GM21367 (cell line): Measurements from ENCODE around the gene SLC39A3.

Source experiments
- ATAC-seq: cut with Tn5 transposase; IDR thresholded peaks from one replicate; pipeline ENCODE4 v1.9.1; 2021; ENCODE audit not compliant: unreplicated experiment

Gene SLC39A3

GRCh38 chr19:2750808-2751437 lies 11.1 kb upstream of the SLC39A3 start:
- ATAC-seq = no peak

- ATAC-seq = no peak
These were observed 7.5 kb upstream of the SLC39A3 start for GRCh38 chr19:2747349-2747748.

GRCh38 chr19:2744113-2744512 lies 4.3 kb upstream of the SLC39A3 start:
- no peak for ATAC-seq

GRCh38 chr19:2743099-2743498 lies 3.3 kb upstream of the SLC39A3 start:
- no peak for ATAC-seq

- no peak for ATAC-seq
These were observed 468 bp upstream of the SLC39A3 start for GRCh38 chr19:2740314-2740656.

- ATAC-seq = no peak
These were observed 3.1 kb downstream of the SLC39A3 start for GRCh38 chr19:2736550-2737190.

GRCh38 chr19:2735374-2735773 lies 4.4 kb downstream of the SLC39A3 start:
- no peak for ATAC-seq

GRCh38 chr19:2734589-2735288 lies 5.1 kb downstream of the SLC39A3 start:
- no peak for ATAC-seq

- no peak for ATAC-seq
These were observed 5.8 kb downstream of the SLC39A3 start for GRCh38 chr19:2733930-2734588.

GRCh38 chr19:2732883-2733282 lies 6.9 kb downstream of the SLC39A3 start:
- no peak for ATAC-seq

- ATAC-seq = no peak
These were observed 7.6 kb downstream of the SLC39A3 start for GRCh38 chr19:2732157-2732725.

- no peak for ATAC-seq
These were observed 8.4 kb downstream of the SLC39A3 start for GRCh38 chr19:2731181-2731995.

- no peak for ATAC-seq
These were observed 9.6 kb downstream of the SLC39A3 start for GRCh38 chr19:2729943-2730818.

GRCh38 chr19:2728783-2729387 lies 10.9 kb downstream of the SLC39A3 start:
- no peak for ATAC-seq

- no peak for ATAC-seq
These were observed 12.2 kb downstream of the SLC39A3 start for GRCh38 chr19:2727640-2727944.

GRCh38 chr19:2726904-2727639 lies 12.7 kb downstream of the SLC39A3 start:
- ATAC-seq = no peak

GRCh38 chr19:2726160-2726855 lies 13.5 kb downstream of the SLC39A3 start:
- no peak for ATAC-seq

GRCh38 chr19:2724148-2724557 lies 15.7 kb downstream of the SLC39A3 start:
- ATAC-seq = no peak
